ENCODE data around the gene CNTNAP2.

DNA sequence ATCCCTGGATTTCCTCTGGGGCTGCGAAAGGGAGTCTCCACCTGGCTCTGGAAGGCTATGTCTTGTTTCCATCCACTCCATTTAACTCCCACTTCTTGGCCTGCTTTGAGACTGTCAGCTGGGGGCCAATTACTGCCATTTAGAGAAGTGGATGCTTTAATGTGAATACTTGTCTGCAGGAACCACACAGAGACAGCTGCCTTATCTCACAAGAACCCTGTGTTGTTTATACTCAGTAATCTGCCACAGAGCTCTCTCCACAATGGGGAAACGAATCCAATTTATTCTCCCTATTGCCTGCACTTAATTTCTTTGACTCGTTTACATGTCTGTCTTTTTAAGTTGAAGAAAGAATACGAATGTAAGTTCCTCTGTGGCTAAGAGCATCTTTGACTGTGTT, 1687.0 kb downstream of the CNTNAP2 start:
- no peak for TF ChIP-seq CTCF (IDR thresholded peaks at IDR 0.05)
- TF ChIP-seq POLR2A (IDR thresholded peaks at IDR 0.05), result no peak

Measured in lower leg skin (tissue), 3 donors.